GM23248 (cell line): ENCODE measurements around the gene KDM4B. TPM values are rescaled to one million over a fixed set of nuclear protein-coding genes. Genes with fewer than 3 reads are reported as not detected.

Experiments
- DNase-seq: peaks from one replicate; pipeline ENCODE4 v3.0.0-alpha.2; 2015
- H2AFZ ChIP-seq: fragments of 200-600 bp; sonication (generic); 2 replicates; pipeline ENCODE4 v1.6.1; 2016; ENCODE audit warnings: antibody characterized with exemption
- H3F3A ChIP-seq: fragments of 200-600 bp; sonication (generic); 2 replicates; pipeline ENCODE4 v1.6.1; 2016; ENCODE audit warnings: mild to moderate bottlenecking, antibody characterized with exemption, mixed run types; ENCODE audit not compliant: insufficient read depth
- H3K27ac ChIP-seq: fragments of 200-600 bp; sonication (generic); 2 replicates; pipeline ENCODE4 v1.5.1; 2016; ENCODE audit warnings: mild to moderate bottlenecking
- H3K27me3 ChIP-seq: fragments of 200-600 bp; sonication (generic); replicated peaks from 2 replicates; pipeline ENCODE4 v1.6.1; 2016; ENCODE audit warnings: mild to moderate bottlenecking; ENCODE audit not compliant: insufficient read depth
- H3K36me3 ChIP-seq: fragments of 200-600 bp; sonication (generic); 2 replicates; pipeline ENCODE4 v1.6.1; 2016; ENCODE audit warnings: low read depth, mild to moderate bottlenecking
- H3K4me1 ChIP-seq: fragments of 200-600 bp; sonication (generic); 2 replicates; pipeline ENCODE4 v1.6.1; 2016; ENCODE audit warnings: mild to moderate bottlenecking; ENCODE audit not compliant: insufficient read depth
- H3K4me2 ChIP-seq: fragments of 200-600 bp; sonication (generic); one replicate; pipeline ENCODE4 v1.6.1; 2016; ENCODE audit warnings: mild to moderate bottlenecking; ENCODE audit not compliant: unreplicated experiment
- H3K4me3 ChIP-seq: fragments of 200-600 bp; sonication (generic); 2 replicates; pipeline ENCODE4 v1.5.1; 2016; ENCODE audit warnings: mild to moderate bottlenecking
- H3K79me2 ChIP-seq: fragments of 200-600 bp; sonication (generic); 2 replicates; pipeline ENCODE4 v1.6.1; 2016; ENCODE audit warnings: mild to moderate bottlenecking; ENCODE audit not compliant: insufficient read depth
- H3K9ac ChIP-seq: fragments of 200-600 bp; sonication (generic); 2 replicates; pipeline ENCODE4 v1.6.1; 2016; ENCODE audit warnings: mild to moderate bottlenecking
- H3K9me2 ChIP-seq: fragments of 200-600 bp; sonication (generic); 2 replicates; pipeline ENCODE4 v1.6.1; 2016; ENCODE audit warnings: mixed run types, mild to moderate bottlenecking, moderate library complexity; ENCODE audit not compliant: insufficient read depth
- H3K9me3 ChIP-seq: fragments of 200-600 bp; sonication (generic); one replicate; pipeline ENCODE4 v1.6.1; 2017; ENCODE audit warnings: low read depth
- H4K20me1 ChIP-seq: fragments of 200-600 bp; sonication (generic); 2 replicates; pipeline ENCODE4 v1.6.0; 2016; ENCODE audit not compliant: insufficient read depth
- EZH2 ChIP-seq: fragments of 200-600 bp; sonication (generic); IDR thresholded peaks from 2 replicates; pipeline ENCODE4 v1.6.1; 2018; ENCODE audit warnings: antibody characterized with exemption, mild to moderate bottlenecking; ENCODE audit not compliant: insufficient read depth, poor library complexity, severe bottlenecking
- EZH2phosphoT487 ChIP-seq: fragments of 200-600 bp; sonication (generic); IDR thresholded peaks from 2 replicates; pipeline ENCODE4 v1.6.1; 2018; ENCODE audit warnings: antibody characterized with exemption, moderate library complexity, mild to moderate bottlenecking, low read depth; ENCODE audit not compliant: insufficient read depth
- WGBS, 2 experiments: methylation state at CpG; one replicate each; pipeline ENCODE4 v1.1.6; 2015 to 2017; ENCODE audit warnings: low lambda C conversion rate in 2 of 2, low coverage in 1 of 2; ENCODE audit errors: missing lambda C conversion rate in 2 of 2; 5-methylcytosine and 5-hydroxymethylcytosine counted together
- in situ Hi-C: fragments of 300-500 bp; cut with MboI; formaldehyde crosslinking; loops from 2 replicates; pipeline ENCODE4 v1.15.0; 2020
- polyA plus RNA-seq: library from polyadenylated mRNA; unstranded; fragments of >200 nt; fragmentation: Nextera tagmentation; extraction: Ambion mirVana; gene quantifications from 2 replicates; pipeline ENCODE4 v1.2.1, GENCODE V29; 2016
- total RNA-seq: library from RNA; depleted of rRNA; stranded (reverse); fragments of >200 nt; shearing (Covaris generic); gene quantifications from 2 replicates; pipeline ENCODE4 v1.2.3, GENCODE V29; 2014

Gene KDM4B
- total and polyA plus RNA-seq, 2 experiments from 2014 or later: 14.8 to 28.7 TPM

- no peak overlapping the region for H3K9ac ChIP-seq
- H3K4me3 ChIP-seq: no peak overlapping the region
- H3K27ac ChIP-seq: no peak overlapping the region
- no peak overlapping the region for H2AFZ ChIP-seq
- no peak for DNase-seq
- H3K79me2 ChIP-seq: no peaks in the 10 kb centered on the region
- in situ Hi-C loops: no loop called here
- no peaks in the 10 kb centered on the region for H4K20me1 ChIP-seq
- no peaks in the 10 kb centered on the region for H3K4me1 ChIP-seq
- no peak overlapping the region for H3K4me2 ChIP-seq
- no peaks in the 10 kb centered on the region for H3K9me3 ChIP-seq
- H3K9me2 ChIP-seq: no peaks in the 10 kb centered on the region
- H3K27me3 ChIP-seq: no peaks in the 10 kb centered on the region
- TF ChIP-seq EZH2phosphoT487: no peak
- no peak for TF ChIP-seq EZH2
- H3F3A ChIP-seq: no peaks in the 10 kb centered on the region
- WGBS, 2 experiments: 94 to 96% methylated on average over 28 of the region's 28 CpGs
- H3K36me3 ChIP-seq: no peaks in the 10 kb centered on the region; the same call in 1 of the 2 replicates
These were observed 152.6 kb downstream of the KDM4B start for GRCh38 chr19:5121266-5122120.

- no peaks in the 10 kb centered on the region for H3K9me3 ChIP-seq
- H3K27ac ChIP-seq: no peak overlapping the region
- H4K20me1 ChIP-seq: no peaks in the 10 kb centered on the region
- DNase-seq: no peak
- H3K27me3 ChIP-seq: no peaks in the 10 kb centered on the region
- no peaks in the 10 kb centered on the region for H3K79me2 ChIP-seq
- in situ Hi-C loops: no loop called here
- no peaks in the 10 kb centered on the region; the same call in 1 of the 2 replicates for H3K36me3 ChIP-seq
- no peak for TF ChIP-seq EZH2
- H2AFZ ChIP-seq: no peak overlapping the region
- WGBS, 2 experiments: 66 to 80% methylated on average over 4 of the region's 4 CpGs
- H3K4me1 ChIP-seq: no peaks in the 10 kb centered on the region
- no peak overlapping the region for H3K4me2 ChIP-seq
- no peaks in the 10 kb centered on the region for H3F3A ChIP-seq
- H3K9me2 ChIP-seq: no peaks in the 10 kb centered on the region
- no peak overlapping the region for H3K4me3 ChIP-seq
- no peak overlapping the region for H3K9ac ChIP-seq
These were observed 153.1 kb downstream of the KDM4B start for GRCh38 chr19:5122121-5122400.

GRCh38 chr19:5122671-5123409, 153.9 kb downstream of the KDM4B start:
- no peaks in the 10 kb centered on the region for H3F3A ChIP-seq
- WGBS, 2 experiments: 91 to 93% methylated on average over 30 of the region's 30 CpGs

DNA sequence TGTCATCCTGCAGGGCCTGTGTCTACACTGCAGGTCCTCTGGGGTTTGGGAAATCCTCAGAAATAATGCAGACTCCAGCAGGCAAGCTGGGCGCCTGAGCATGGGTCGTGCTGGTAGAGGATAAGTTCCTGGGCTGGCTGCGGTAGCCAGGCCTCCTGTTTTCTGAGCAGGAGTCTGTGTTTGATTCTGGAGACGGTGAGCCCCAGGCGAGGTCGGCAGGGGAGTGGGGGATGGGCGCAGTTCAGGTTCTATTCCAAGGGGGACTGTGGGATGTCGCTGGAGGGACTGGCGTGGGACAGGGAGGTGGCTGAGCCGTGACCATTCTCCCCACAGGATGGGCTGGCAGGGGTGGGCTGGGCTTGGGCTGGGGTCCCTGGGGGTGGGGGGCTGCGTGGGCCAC, 154.7 kb downstream of the KDM4B start:
- Histone ChIP-seq H3K9me2 (no peaks in the 10 kb centered on the region), H3F3A (no peaks in the 10 kb centered on the region), H3K27me3 (no peaks in the 10 kb centered on the region), H3K4me3 (no peak overlapping the region), H3K36me3 (no peaks in the 10 kb centered on the region; the same call in 1 of the 2 replicates), H3K79me2 (no peaks in the 10 kb centered on the region), H3K9ac (no peak overlapping the region), H3K27ac (no peak overlapping the region), H3K4me1 (peaks cover 5% of the 10 kb centered on the region), H3K4me2 (no peak overlapping the region), H4K20me1 (no peaks in the 10 kb centered on the region), H2AFZ (no peak overlapping the region), H3K9me3 (no peaks in the 10 kb centered on the region)
- DNase-seq: no peak
- TF ChIP-seq EZH2: no peak
- in situ Hi-C loops: no loop called here
- 81 to 93% methylated on average over 8 to 11 of the region's 11 CpGs for WGBS, 2 experiments

More at GRCh38 chr19:5122671-5123409, 153.9 kb downstream of the KDM4B start:
- H3K27me3 ChIP-seq: no peaks in the 10 kb centered on the region
- in situ Hi-C loops: no loop called here
- no peak overlapping the region for H3K9ac ChIP-seq
- DNase-seq: no peak
- H2AFZ ChIP-seq: no peak overlapping the region
- no peaks in the 10 kb centered on the region for H3K4me1 ChIP-seq
- H3K9me3 ChIP-seq: no peaks in the 10 kb centered on the region
- H3K9me2 ChIP-seq: no peaks in the 10 kb centered on the region
- H3K36me3 ChIP-seq: no peaks in the 10 kb centered on the region; the same call in 1 of the 2 replicates
- no peak overlapping the region for H3K4me2 ChIP-seq
- H3K79me2 ChIP-seq: no peaks in the 10 kb centered on the region
- no peak overlapping the region for H3K27ac ChIP-seq
- TF ChIP-seq EZH2phosphoT487 (no peak), EZH2 (no peak)
- no peak overlapping the region for H3K4me3 ChIP-seq
- no peaks in the 10 kb centered on the region for H4K20me1 ChIP-seq
